Astrocyte (in vitro differentiated cells and primary cell): ENCODE results near the gene GATA2. TPM values are rescaled to one million over a fixed set of nuclear protein-coding genes. Genes with fewer than 3 reads are reported as not detected.
A peak's percentile ranks its signal among the peaks of the same experiment; 100 is the strongest.

Source experiments
- DNase-seq: peaks from one replicate; pipeline ENCODE4 v3.0.0-alpha.2; 2010; ENCODE audit warnings: low read depth
- FAIRE-seq: peaks from 2 replicates; lab custom pipeline; 2011; peaks lifted over from hg19 to GRCh38; lab: Jason Lieb, UNC
- H2AFZ ChIP-seq: 2 replicates; pipeline ENCODE4 v1.6.0; 2012; ENCODE audit warnings: low read depth, low read length, inconsistent platforms
- H3K27ac ChIP-seq: 2 replicates; pipeline ENCODE4 v1.5.1; 2011; ENCODE audit warnings: low read depth, low read length, inconsistent platforms
- H3K27me3 ChIP-seq: 2 replicates; pipeline ENCODE4 v1.6.0; 2011; ENCODE audit warnings: low read length, inconsistent platforms; ENCODE audit not compliant: insufficient read depth
- H3K36me3 ChIP-seq: 2 replicates; pipeline ENCODE4 v1.5.1; 2011; ENCODE audit warnings: low read length, inconsistent platforms; ENCODE audit not compliant: insufficient read depth
- H3K4me1 ChIP-seq: 2 replicates; pipeline ENCODE4 v1.5.1; 2011; ENCODE audit warnings: low read length, inconsistent platforms; ENCODE audit not compliant: insufficient read depth
- H3K4me2 ChIP-seq: 2 replicates; pipeline ENCODE4 v1.6.0; 2012; ENCODE audit warnings: low read length, inconsistent platforms
- H3K4me3 ChIP-seq: 2 replicates; pipeline ENCODE4 v1.5.1; 2011; ENCODE audit warnings: low read depth, mild to moderate bottlenecking, low read length, inconsistent platforms; ENCODE audit not compliant: insufficient read depth
- H3K79me2 ChIP-seq: 2 replicates; pipeline ENCODE4 v1.6.0; 2012; ENCODE audit warnings: mild to moderate bottlenecking, low read length, inconsistent platforms; ENCODE audit not compliant: insufficient read depth
- H3K9ac ChIP-seq: 2 replicates; pipeline ENCODE4 v1.6.0; 2012; ENCODE audit warnings: mild to moderate bottlenecking, low read length, inconsistent platforms
- H3K9me3 ChIP-seq: 2 replicates; pipeline ENCODE4 v1.5.1; 2012; ENCODE audit warnings: low read depth, mild to moderate bottlenecking, low read length, inconsistent platforms; ENCODE audit not compliant: insufficient read depth
- H4K20me1 ChIP-seq: 2 replicates; pipeline ENCODE4 v1.6.0; 2012; ENCODE audit warnings: low read length, inconsistent platforms; ENCODE audit not compliant: insufficient read depth
- H3K27ac Mint-ChIP-seq: one replicate; pipeline ENCODE4 v1.8.0; 2021; ENCODE audit warnings: mild to moderate bottlenecking, mixed read lengths; ENCODE audit not compliant: unreplicated experiment
- H3K27me3 Mint-ChIP-seq: one replicate; pipeline ENCODE4 v1.8.0; 2021; ENCODE audit warnings: low read depth, mixed read lengths; ENCODE audit not compliant: unreplicated experiment
- H3K36me3 Mint-ChIP-seq: one replicate; pipeline ENCODE4 v1.8.0; 2021; ENCODE audit warnings: low read depth, mixed read lengths; ENCODE audit not compliant: unreplicated experiment
- H3K4me1 Mint-ChIP-seq: one replicate; pipeline ENCODE4 v1.8.0; 2021; ENCODE audit warnings: low read depth, mixed read lengths; ENCODE audit not compliant: unreplicated experiment
- H3K4me3 Mint-ChIP-seq: one replicate; pipeline ENCODE4 v1.8.0; 2021; ENCODE audit warnings: mild to moderate bottlenecking, moderate library complexity, mixed read lengths; ENCODE audit not compliant: unreplicated experiment
- H3K9me3 Mint-ChIP-seq: one replicate; pipeline ENCODE4 v1.8.0; 2021; ENCODE audit warnings: mild to moderate bottlenecking, mixed read lengths; ENCODE audit not compliant: unreplicated experiment
- CTCF ChIP-seq: IDR thresholded peaks from 2 replicates; pipeline ENCODE4 v1.5.1; 2011; ENCODE audit warnings: low read depth, mild to moderate bottlenecking, inconsistent platforms, low read length, moderate library complexity; ENCODE audit not compliant: insufficient read depth
- EZH2 ChIP-seq: IDR thresholded peaks from 2 replicates; pipeline ENCODE4 v1.6.1; 2012; ENCODE audit warnings: mild to moderate bottlenecking, low read length, inconsistent platforms; ENCODE audit not compliant: insufficient read depth
- total RNA-seq: library from RNA; stranded (reverse); gene quantifications from 2 replicates; pipeline ENCODE4 v1.2.1, GENCODE V29; 2021

Gene GATA2
- total RNA-seq, 1 donor from 2014 or later = 1.7 TPM

- peak overlapping the region; percentile 89 for H3K4me2 ChIP-seq
- peaks cover 71% of the 10 kb centered on the region for H3K27me3 ChIP-seq
- peaks cover 24% of the 10 kb centered on the region for H4K20me1 ChIP-seq
- Mint-ChIP-seq H3K4me1 (peaks cover 21% of the 10 kb centered on the region), H3K36me3 (no peaks in the 10 kb centered on the region), H3K9me3 (peaks cover 2% of the 10 kb centered on the region), H3K27me3 (peaks cover 54% of the 10 kb centered on the region), H3K4me3 (no peak overlapping the region), H3K27ac (no peak overlapping the region)
- H3K27ac ChIP-seq = no peak overlapping the region
- peaks cover 12% of the 10 kb centered on the region for H3K79me2 ChIP-seq
- H3K9me3 ChIP-seq = no peaks in the 10 kb centered on the region
- no peak overlapping the region for H2AFZ ChIP-seq
- H3K9ac ChIP-seq = no peak overlapping the region
- DNase-seq (no peak), FAIRE-seq (no peak)
- H3K4me3 ChIP-seq = peak overlapping the region; percentile 15
- TF ChIP-seq EZH2 (peak; percentile 63), CTCF (no peak)
- peaks cover 38% of the 10 kb centered on the region for H3K4me1 ChIP-seq
- H3K36me3 ChIP-seq = no peaks in the 10 kb centered on the region
Measured at GRCh38 chr3:128485282-128486204, 7.5 kb downstream of the GATA2 start.

- Mint-ChIP-seq H3K4me3 (no peak overlapping the region), H3K36me3 (no peaks in the 10 kb centered on the region), H3K27me3 (peaks cover 60% of the 10 kb centered on the region), H3K4me1 (peaks cover 21% of the 10 kb centered on the region), H3K27ac (peak overlapping the region; percentile 41), H3K9me3 (peaks cover 2% of the 10 kb centered on the region)
- H3K79me2 ChIP-seq = peaks cover 12% of the 10 kb centered on the region
- H3K4me2 ChIP-seq = peak overlapping the region; percentile 89
- no peak overlapping the region for H3K27ac ChIP-seq
- H2AFZ ChIP-seq = no peak overlapping the region
- H3K4me3 ChIP-seq = no peak overlapping the region
- H3K9me3 ChIP-seq = no peaks in the 10 kb centered on the region
- no peaks in the 10 kb centered on the region for H3K36me3 ChIP-seq
- TF ChIP-seq EZH2 (no peak), CTCF (no peak)
- H3K27me3 ChIP-seq = peaks cover 70% of the 10 kb centered on the region
- DNase-seq (no peak), FAIRE-seq (no peak)
- H4K20me1 ChIP-seq = peaks cover 15% of the 10 kb centered on the region
- peaks cover 37% of the 10 kb centered on the region for H3K4me1 ChIP-seq
- H3K9ac ChIP-seq = no peak overlapping the region
Measured at GRCh38 chr3:128484404-128485281, 8.4 kb downstream of the GATA2 start.
